SK-N-SH treated with all-trans-retinoic acid at 6 μM for 48 hours (cell line): ENCODE results near the gene PLCB4.

Source experiments
- ATAC-seq: fragments of 200-7000 bp; cut with Tn5 transposase; 3 replicates; pipeline ENCODE4 v1.9.1; 2020; ENCODE audit warnings: mild to moderate bottlenecking, moderate library complexity
- BACH2 ChIP-seq: fragments of 250-450 bp; sonication (Bioruptor Pico); IDR thresholded peaks from 2 replicates; pipeline ENCODE4 v1.9.0; 2021; ENCODE audit warnings: mild to moderate bottlenecking, borderline replicate concordance
- CSDC2 ChIP-seq: fragments of 250-450 bp; sonication (Bioruptor Pico); IDR thresholded peaks from 2 replicates; pipeline ENCODE4 v1.5.0; 2020; ENCODE audit warnings: mild to moderate bottlenecking, moderate library complexity
- CSRNP3 ChIP-seq: fragments of 250-450 bp; sonication (Bioruptor Pico); IDR thresholded peaks from 2 replicates; pipeline ENCODE4 v1.5.1; 2021; ENCODE audit warnings: mild to moderate bottlenecking, moderate library complexity
- ESRRG ChIP-seq: fragments of 250-450 bp; sonication (Bioruptor Pico); IDR thresholded peaks from 2 replicates; pipeline ENCODE4 v1.6.1; 2021; ENCODE audit warnings: mild to moderate bottlenecking
- GLIS3 ChIP-seq: fragments of 250-450 bp; sonication (Bioruptor Pico); IDR thresholded peaks from 2 replicates; pipeline ENCODE4 v1.5.0; 2020; ENCODE audit warnings: mild to moderate bottlenecking, moderate library complexity
- ISL1 ChIP-seq: fragments of 250-450 bp; sonication (Bioruptor Pico); IDR thresholded peaks from 2 replicates; pipeline ENCODE4 v2.1.2; 2022; ENCODE audit warnings: mild to moderate bottlenecking, moderate library complexity
- OSR1 ChIP-seq: fragments of 250-450 bp; sonication (Bioruptor Pico); IDR thresholded peaks from 2 replicates; pipeline ENCODE4 v1.8.0; 2022; ENCODE audit warnings: moderate library complexity, mild to moderate bottlenecking, inconsistent platforms
- PATZ1 ChIP-seq: fragments of 250-450 bp; sonication (Bioruptor Pico); IDR thresholded peaks from 2 replicates; pipeline ENCODE4 v1.8.0; 2020; ENCODE audit warnings: mild to moderate bottlenecking, moderate library complexity, borderline replicate concordance
- POU6F1 ChIP-seq: fragments of 250-450 bp; sonication (Bioruptor Pico); IDR thresholded peaks from 2 replicates; pipeline ENCODE4 v1.8.0; 2021; ENCODE audit warnings: low read depth, mild to moderate bottlenecking, moderate library complexity, borderline replicate concordance
- PPARA ChIP-seq: fragments of 250-450 bp; sonication (Bioruptor Pico); IDR thresholded peaks from 2 replicates; pipeline ENCODE4 v1.5.0; 2020; ENCODE audit warnings: mild to moderate bottlenecking, borderline replicate concordance
- RARB ChIP-seq: fragments of 250-450 bp; sonication (Bioruptor Pico); IDR thresholded peaks from 2 replicates; pipeline ENCODE4 v1.8.0; 2021; ENCODE audit warnings: mild to moderate bottlenecking, moderate library complexity
- SNAI2 ChIP-seq: fragments of 250-450 bp; sonication (Bioruptor Pico); IDR thresholded peaks from 2 replicates; pipeline ENCODE4 v1.5.0; 2020; ENCODE audit warnings: mild to moderate bottlenecking, moderate library complexity
- TCF4 ChIP-seq: fragments of 250-450 bp; sonication (Bioruptor Pico); IDR thresholded peaks from 2 replicates; pipeline ENCODE4 v1.8.0; 2021; ENCODE audit warnings: mild to moderate bottlenecking, moderate library complexity, borderline replicate concordance
- TOX ChIP-seq: fragments of 250-450 bp; sonication (Bioruptor Pico); IDR thresholded peaks from 2 replicates; pipeline ENCODE4 v1.8.0; 2021; ENCODE audit warnings: mild to moderate bottlenecking, moderate library complexity, borderline replicate concordance
- ZC3H10 ChIP-seq: fragments of 250-450 bp; sonication (Bioruptor Pico); IDR thresholded peaks from 2 replicates; pipeline ENCODE4 v1.5.1; 2021; ENCODE audit warnings: mild to moderate bottlenecking, moderate library complexity
- ZFP30 ChIP-seq: fragments of 450-650 bp; formaldehyde crosslinking; IDR thresholded peaks from 2 replicates; pipeline ENCODE4 v1.5.0; 2022; ENCODE audit warnings: mild to moderate bottlenecking, moderate library complexity
- ZNF565 ChIP-seq: fragments of 450-650 bp; formaldehyde crosslinking; conservative IDR thresholded peaks from 2 replicates; pipeline ENCODE4 v1.5.0; 2020; ENCODE audit warnings: low read depth, mild to moderate bottlenecking, moderate library complexity
- ZNF70 ChIP-seq: fragments of 450-650 bp; formaldehyde crosslinking; IDR thresholded peaks from 2 replicates; pipeline ENCODE4 v1.5.0; 2020; ENCODE audit warnings: mild to moderate bottlenecking, moderate library complexity
- ZNF8 ChIP-seq: fragments of 450-650 bp; formaldehyde crosslinking; IDR thresholded peaks from 2 replicates; pipeline ENCODE4 v1.5.0; 2020; ENCODE audit warnings: mild to moderate bottlenecking, moderate library complexity
- TF ChIP-seq, protein P1 (sequence below): fragments of 250-450 bp; sonication (Bioruptor Pico); IDR thresholded peaks from 2 replicates; pipeline ENCODE4 v1.5.1; 2020; ENCODE audit warnings: low read depth, mild to moderate bottlenecking, moderate library complexity
- TF ChIP-seq, protein P2 (sequence below): fragments of 250-450 bp; sonication (Bioruptor Pico); IDR thresholded peaks from 2 replicates; pipeline ENCODE4 v1.5.0; 2020; ENCODE audit warnings: mild to moderate bottlenecking, moderate library complexity

The PLCB4 gene

GRCh38 chr20:9028419-9028818 lies 40.5 kb upstream of the PLCB4 start:
- TF ChIP-seq RARB (CRISPR knock-in tag) (no peak), ESRRG (CRISPR knock-in tag) (no peak), ISL1 (CRISPR knock-in tag) (no peak), GLIS3 (CRISPR knock-in tag) (no peak), ZFP30 (no peak), OSR1 (CRISPR knock-in tag) (no peak)
- TF ChIP-seq, all 23 proteins: peak for 0
- no peak for ATAC-seq

GRCh38 chr20:9031991-9032390 lies 36.9 kb upstream of the PLCB4 start:
- TF ChIP-seq PATZ1 (no peak), ESRRG (CRISPR knock-in tag) (no peak)
- TF ChIP-seq, all 23 proteins: peak for 0
- ATAC-seq, result no peak

DNA sequence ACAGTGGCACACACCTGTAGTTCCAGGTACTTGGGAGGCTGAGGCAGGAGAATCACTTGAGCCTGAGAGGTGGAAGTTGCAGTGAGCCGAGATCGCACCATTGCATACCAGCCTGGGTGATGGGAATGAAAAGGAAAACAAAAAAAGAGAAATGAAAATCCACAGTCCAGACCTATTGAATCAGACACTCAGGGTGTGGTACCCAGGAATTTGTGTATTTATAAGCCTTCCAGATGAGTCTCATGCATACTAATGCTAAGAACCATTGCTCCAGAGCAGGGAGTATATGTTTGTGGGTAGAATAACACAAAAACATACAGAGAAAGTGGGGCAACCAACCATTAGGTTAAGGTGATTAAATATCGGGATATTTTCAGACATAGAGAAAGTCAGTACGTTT lies 36.1 kb upstream of the PLCB4 start:
- TF ChIP-seq PPARA (no peak), CSRNP3 (CRISPR knock-in tag) (no peak)
- no peak for ATAC-seq

- no peak for TF ChIP-seq TOX (CRISPR knock-in tag)
- TF ChIP-seq ZNF8 (CRISPR knock-in tag), result no peak
- TF ChIP-seq, protein P1, sequence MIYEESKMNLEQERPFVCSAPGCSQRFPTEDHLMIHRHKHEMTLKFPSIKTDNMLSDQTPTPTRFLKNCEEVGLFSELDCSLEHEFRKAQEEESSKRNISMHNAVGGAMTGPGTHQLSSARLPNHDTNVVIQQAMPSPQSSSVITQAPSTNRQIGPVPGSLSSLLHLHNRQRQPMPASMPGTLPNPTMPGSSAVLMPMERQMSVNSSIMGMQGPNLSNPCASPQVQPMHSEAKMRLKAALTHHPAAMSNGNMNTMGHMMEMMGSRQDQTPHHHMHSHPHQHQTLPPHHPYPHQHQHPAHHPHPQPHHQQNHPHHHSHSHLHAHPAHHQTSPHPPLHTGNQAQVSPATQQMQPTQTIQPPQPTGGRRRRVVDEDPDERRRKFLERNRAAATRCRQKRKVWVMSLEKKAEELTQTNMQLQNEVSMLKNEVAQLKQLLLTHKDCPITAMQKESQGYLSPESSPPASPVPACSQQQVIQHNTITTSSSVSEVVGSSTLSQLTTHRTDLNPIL, result no peak
- TF ChIP-seq ZNF70 (CRISPR knock-in tag), result no peak
- no peak for TF ChIP-seq TCF4 (CRISPR knock-in tag)
- no peak for TF ChIP-seq SNAI2 (CRISPR knock-in tag)
- no peak for TF ChIP-seq ESRRG (CRISPR knock-in tag)
- TF ChIP-seq ZNF565 (CRISPR knock-in tag), result no peak
- no peak for TF ChIP-seq GLIS3 (CRISPR knock-in tag)
- TF ChIP-seq BACH2 (CRISPR knock-in tag), result no peak
- TF ChIP-seq ZC3H10 (CRISPR knock-in tag), result no peak
- peak; percentile 99 for ATAC-seq
These were observed 33.8 kb upstream of the PLCB4 start for GRCh38 chr20:9035126-9035525.

- ATAC-seq, result no peak
- TF ChIP-seq TCF4 (CRISPR knock-in tag), result no peak
- TF ChIP-seq, protein P2, sequence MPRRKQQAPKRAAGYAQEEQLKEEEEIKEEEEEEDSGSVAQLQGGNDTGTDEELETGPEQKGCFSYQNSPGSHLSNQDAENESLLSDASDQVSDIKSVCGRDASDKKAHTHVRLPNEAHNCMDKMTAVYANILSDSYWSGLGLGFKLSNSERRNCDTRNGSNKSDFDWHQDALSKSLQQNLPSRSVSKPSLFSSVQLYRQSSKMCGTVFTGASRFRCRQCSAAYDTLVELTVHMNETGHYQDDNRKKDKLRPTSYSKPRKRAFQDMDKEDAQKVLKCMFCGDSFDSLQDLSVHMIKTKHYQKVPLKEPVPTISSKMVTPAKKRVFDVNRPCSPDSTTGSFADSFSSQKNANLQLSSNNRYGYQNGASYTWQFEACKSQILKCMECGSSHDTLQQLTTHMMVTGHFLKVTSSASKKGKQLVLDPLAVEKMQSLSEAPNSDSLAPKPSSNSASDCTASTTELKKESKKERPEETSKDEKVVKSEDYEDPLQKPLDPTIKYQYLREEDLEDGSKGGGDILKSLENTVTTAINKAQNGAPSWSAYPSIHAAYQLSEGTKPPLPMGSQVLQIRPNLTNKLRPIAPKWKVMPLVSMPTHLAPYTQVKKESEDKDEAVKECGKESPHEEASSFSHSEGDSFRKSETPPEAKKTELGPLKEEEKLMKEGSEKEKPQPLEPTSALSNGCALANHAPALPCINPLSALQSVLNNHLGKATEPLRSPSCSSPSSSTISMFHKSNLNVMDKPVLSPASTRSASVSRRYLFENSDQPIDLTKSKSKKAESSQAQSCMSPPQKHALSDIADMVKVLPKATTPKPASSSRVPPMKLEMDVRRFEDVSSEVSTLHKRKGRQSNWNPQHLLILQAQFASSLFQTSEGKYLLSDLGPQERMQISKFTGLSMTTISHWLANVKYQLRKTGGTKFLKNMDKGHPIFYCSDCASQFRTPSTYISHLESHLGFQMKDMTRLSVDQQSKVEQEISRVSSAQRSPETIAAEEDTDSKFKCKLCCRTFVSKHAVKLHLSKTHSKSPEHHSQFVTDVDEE (CRISPR knock-in tag), result no peak
- no peak for TF ChIP-seq CSDC2 (CRISPR knock-in tag)
- TF ChIP-seq PATZ1, result no peak
- TF ChIP-seq PPARA, result no peak
- no peak for TF ChIP-seq ZC3H10 (CRISPR knock-in tag)
- TF ChIP-seq SNAI2 (CRISPR knock-in tag), result no peak
- no peak for TF ChIP-seq CSRNP3 (CRISPR knock-in tag)
- no peak for TF ChIP-seq POU6F1 (CRISPR knock-in tag)
- no peak for TF ChIP-seq RARB (CRISPR knock-in tag)
- TF ChIP-seq, protein P1, result no peak
- no peak for TF ChIP-seq ISL1 (CRISPR knock-in tag)
- TF ChIP-seq TOX (CRISPR knock-in tag), result no peak
These were observed 32.3 kb upstream of the PLCB4 start for GRCh38 chr20:9036593-9036992.
